Measurements from ENCODE around the gene DNAI1.
"Not testable (repeated sequence)": the region's sequence is repeated elsewhere in the genome, so short reads cannot be mapped to it uniquely, and the experiment has no call there.

DNAI1 gene

DNA sequence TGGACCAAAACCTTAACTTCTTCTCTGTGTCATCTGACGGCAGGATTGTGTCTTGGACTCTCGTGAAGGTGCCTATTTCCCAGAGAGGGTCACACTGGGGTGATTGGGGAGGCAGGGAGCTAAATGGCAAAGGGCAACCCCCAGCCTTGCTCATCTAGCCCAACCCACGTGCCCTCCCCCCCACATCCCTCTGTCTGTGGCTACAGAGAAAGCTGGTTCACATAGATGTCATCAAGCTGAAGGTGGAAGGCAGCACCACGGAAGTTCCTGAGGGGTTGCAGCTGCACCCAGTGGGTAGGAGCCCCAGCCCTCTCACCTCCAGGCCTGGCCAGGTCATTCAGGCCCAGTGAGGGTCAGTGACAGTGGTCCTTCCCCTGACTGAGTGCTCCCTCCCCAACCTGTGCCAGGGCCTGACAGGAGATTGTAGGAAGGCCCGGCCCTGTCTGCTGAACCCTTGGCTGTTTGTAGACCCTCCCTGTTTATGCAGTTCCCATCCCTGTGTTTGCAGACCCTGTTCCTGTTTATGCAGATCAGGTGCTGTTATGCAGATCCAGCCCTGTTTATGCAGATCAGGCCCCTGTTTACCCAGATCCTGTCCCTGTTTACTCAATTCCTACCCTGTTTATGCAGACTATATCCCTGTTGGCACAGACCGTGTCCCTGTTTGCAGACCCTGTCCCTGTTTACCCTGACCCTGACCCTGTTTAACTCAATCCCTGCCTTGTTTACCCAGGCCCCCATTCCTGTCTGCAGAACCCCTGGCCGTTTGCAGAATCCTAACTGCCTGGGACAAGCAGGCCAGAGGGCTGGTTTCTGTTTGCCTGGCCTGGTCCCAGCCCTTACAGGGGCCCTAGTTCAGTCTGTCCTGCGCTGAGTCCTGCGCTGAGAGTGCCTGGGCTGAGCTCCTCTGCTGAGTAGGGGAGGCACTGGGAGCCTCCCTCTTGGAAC, 53.8 kb downstream of the DNAI1 start:
- DNase-seq (ENCODE audit: low read depth): no peak

DNA sequence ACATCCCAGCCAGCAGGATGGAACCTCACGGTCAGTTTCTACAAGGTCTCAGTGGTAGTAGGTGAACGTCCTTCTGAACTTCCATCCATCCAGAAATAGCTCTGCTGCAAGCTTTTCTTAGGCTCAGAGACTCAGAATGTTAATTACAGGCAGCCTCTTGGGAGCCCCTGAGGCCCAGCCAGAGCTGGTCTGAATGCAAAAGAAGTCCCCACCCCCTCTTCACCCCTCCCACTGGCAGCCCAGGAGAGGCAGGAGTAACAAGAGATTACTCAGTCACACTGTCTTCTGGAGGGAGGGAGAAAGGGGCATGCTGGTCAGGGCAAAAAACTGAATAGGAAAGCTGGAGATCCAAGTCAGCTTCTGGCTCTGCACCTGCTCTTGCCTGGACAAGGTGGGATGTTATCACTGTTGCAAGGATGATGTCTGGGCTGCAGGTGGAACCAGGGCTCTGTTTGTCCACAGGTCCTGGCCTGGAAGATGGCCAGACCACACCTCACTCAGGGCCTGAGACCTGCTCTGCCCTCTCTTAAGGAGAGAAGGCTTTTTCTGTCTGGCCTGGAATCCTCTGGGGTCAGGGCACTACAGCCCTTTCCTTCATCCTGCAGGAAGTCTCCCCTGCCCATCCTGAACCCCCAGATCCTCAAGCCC, 55.1 kb downstream of the DNAI1 start:
- no peak for DNase-seq (ENCODE audit: low read depth)

DNA sequence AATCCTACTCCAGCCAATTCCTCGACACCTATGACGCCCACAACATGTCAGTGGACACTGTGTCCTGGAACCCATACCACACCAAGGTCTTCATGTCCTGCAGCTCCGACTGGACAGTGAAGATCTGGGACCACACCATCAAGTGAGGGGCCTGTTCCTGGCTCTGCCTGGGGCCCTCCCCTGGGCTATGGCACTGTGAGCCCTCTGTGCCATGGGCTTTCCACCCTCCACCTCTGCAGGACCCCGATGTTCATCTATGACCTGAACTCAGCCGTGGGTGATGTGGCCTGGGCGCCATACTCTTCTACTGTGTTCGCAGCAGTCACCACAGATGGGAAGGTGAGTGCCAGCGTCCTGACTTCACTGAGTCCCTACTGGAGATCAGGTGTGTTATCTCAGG, 55.8 kb downstream of the DNAI1 start:
- DNase-seq (ENCODE audit: low read depth): no peak

DNA sequence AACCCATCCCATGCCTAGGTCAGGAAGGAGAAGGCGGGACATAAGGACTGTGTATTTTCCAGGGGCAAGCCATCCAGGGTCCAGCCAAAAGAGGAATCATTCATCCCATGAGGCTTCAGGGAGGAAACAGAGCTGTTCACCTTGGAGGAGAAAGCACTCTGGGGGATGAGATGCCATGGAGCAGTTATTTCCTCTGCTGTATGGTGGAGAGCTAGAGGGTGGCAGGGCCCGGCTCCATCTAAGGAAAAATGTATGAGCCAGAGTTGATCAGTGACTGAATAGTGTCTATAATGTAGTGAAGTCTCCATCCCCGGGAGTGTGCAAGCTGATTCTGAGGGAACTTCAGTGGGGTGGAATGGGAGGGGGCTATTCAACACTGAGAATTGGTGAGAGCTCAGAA, 56.2 kb downstream of the DNAI1 start:
- DNase-seq (ENCODE audit: low read depth): no peak

DNA sequence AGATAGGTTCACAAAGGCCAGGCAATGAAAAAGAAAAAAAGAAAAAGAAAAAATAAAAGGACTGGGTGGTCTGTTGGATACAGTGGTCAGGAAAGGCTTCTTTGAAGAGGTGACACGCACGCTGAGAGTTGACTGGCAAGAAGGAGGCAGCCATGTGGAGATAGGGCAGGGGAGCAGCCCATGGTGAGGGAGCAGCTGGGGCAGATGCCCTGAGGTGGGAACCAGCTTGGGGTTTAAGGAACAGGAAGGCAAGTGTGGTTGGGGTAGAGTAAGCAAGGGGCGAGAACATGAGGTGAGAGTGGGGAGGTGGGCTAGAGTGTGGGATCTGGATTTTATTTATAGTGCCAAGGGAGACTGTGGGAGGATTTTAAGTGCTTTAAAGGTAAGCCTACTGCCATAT, 57.4 kb downstream of the DNAI1 start:
- no peak for DNase-seq (ENCODE audit: low read depth)

DNA sequence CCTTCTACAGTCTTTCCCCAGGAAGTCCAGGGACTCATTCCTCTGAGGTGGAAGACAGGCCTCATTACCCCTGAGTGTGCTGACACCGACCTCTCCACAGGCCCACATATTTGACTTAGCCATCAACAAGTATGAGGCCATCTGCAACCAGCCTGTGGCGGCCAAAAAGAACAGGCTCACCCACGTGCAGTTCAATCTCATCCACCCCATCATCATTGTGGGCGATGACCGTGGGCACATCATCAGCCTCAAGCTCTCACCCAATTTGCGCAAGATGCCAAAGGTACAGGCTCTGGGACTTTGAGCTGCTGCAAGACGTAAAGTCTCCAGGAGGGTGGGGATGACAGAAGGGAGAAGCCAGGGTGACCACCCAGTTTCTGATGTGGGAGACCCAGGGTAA, 58.6 kb downstream of the DNAI1 start:
- DNase-seq (ENCODE audit: low read depth): no peak

DNA sequence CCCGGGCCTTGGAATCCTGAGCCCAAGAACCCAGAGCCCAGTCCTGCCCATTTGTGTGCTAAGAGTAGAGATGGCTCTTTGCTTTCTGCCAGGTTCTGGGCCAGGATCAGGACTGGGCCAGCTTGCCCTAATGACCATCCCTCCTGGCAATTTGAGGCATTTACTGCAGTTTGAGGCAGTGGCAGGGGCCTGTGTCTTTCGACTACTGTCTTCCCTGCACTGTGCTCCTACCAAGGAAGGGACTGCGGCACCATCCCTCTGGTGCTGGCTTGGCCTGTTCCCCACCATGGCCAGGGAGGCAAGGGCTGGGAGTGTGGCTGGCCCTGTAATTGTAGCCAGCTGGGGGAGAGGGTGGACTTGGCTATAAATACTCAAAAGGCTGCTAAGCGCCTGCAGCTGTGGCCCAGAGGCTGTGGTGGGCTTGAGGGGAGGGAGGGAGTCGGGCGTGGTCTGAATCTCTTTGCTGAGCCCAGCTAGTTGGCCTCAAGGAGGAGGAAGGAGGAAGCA, 59.6 kb downstream of the DNAI1 start:
- DNase-seq (ENCODE audit: low read depth): no peak

DNA sequence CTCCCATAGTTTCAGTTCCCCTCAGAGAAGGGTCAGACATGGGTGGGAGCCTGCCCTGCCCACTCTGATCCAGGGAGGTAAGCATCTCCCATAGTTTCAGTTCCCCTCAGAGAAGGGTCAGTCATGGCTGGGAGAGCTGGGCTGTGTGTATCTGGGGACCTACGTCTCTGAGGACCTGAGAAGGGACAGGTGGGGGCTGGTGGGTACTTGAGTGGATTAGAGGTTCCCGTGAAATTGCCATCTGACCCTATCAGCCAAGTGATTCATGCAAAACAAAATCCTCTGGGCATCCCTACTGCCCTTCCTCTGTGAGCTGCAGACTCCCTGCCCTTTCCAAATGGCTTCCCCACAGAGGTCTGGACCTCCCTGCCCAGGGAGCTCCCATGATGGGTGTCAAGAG, 60.3 kb downstream of the DNAI1 start:
- DNase-seq (ENCODE audit: low read depth): no peak

DNA sequence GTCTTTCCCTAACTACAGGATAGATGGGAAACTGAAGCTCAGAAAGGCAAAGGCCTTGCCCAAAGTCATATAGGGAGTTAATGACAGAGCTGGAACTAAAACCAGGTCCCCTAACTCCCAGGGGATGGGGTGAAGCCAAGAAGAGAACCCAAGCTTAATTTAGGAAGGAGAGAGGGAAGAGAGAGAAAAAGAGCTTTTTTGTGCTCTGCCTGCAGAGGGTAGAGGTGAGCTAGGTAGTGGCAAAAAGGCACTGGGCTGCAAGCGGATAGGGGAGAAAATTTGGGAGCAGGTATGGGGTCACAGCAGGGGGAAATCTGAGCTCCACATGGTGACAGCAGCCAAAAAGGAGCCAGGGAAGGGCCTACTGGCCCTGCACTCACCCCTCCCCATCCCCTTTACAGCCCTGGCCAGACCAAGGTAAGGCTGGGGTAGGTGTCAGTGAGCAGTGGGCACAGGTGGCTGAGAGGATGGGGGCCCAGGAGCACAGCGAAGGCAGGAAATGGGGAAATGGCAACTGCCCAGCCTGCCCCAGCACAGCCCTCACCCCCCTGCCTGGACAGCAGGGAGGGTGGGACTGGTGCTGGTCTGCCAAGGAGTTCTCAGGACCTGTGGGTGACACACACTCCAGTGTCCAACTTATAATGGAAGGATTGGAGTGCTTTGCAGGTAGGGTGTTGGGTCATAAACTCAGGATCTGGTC, 60.9 kb downstream of the DNAI1 start:
- DNase-seq (ENCODE audit: low read depth): no peak

DNA sequence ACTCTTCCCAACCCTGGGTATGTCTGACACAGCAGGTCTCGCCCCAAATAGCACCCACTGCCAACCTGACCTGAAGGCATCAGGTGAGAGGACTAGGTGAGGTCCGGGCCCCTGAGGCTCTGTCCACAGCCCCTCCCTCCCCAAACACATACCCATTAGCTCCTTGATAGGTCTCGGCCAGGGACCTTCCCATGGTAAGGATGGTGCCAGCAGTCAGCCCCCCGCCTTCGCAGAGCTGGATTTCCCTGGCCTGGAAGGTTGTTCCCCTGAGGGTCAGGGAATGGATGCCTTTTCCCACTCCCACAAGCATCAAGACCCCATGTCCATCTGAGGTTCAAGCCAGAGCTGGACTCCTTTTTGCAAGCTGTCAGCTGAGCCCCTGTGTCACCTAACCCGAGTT, 61.5 kb downstream of the DNAI1 start:
- DNase-seq (ENCODE audit: low read depth): no peak

DNA sequence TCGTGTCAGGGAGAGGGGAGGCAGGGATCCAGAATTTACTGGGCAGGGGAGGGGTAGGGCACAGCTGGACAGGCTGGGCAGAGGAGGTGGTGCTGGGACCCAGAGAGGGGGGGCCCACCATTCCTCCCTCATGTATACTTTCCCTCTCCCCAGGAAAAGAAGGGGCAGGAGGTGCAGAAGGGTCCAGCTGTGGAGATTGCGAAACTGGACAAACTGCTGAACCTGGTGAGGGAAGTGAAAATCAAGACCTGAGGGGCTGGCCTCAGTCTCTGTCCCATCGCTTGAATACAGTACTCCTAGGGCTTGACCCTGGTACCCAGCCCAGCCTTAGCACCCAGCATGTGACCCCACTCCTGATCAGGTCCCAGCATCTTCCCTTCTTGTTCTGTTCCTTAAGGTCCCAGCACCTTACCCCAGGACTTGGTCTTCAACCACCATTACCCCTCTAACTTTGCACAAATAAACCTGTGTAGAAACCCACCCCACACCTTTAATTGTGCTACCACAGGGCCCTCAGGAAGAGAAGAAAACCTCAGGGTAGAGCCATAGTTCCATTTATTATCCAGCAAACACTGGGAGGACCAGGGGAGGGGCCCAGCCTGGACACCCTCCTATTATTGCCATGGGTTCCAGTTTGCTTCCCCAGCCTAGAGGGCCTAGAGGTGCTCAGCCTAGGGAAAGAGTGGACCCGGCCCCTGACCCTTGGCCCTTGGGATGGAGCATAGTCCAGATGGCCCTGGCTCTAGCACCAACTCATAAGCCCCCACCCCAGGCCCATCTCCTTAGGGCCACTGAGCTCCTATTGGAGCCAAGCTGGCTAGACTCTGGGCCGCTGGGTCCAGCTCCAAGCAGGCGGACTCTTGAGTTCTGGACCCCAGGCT, 62.1 kb downstream of the DNAI1 start:
- DNase-seq (ENCODE audit: low read depth): no peak

DNA sequence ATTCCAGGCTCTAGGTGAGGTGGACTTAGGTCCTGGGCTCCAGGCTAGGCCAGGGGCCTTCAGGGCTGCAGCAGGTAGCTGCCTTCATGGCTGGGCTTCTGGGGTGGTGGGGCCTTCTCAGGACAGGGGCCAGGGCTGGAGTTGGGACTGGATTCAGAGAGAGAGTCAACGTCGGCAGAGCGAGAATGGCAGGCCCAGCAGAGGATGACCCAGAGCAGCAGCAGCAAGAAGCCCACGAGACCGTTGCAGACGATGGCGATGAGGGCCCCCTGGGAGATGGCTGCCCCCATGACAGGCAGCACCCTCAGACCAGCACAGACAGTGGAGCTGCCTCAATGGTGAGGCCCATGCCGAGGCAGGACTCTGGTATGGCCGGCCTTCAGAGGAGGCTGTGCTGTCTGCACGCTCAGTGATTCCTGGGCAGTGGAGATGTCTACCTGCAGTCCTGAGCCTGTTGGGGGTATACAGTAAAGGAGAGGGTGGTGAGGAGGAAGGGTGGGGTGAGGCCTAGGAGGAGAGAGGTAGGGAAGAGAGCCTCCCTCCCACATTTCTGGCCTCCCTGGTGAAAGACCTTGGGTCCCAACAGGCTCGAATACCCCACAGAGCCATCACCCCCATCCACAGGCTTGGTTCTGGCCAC, 62.9 kb downstream of the DNAI1 start:
- DNase-seq (ENCODE audit: low read depth): no peak

DNA sequence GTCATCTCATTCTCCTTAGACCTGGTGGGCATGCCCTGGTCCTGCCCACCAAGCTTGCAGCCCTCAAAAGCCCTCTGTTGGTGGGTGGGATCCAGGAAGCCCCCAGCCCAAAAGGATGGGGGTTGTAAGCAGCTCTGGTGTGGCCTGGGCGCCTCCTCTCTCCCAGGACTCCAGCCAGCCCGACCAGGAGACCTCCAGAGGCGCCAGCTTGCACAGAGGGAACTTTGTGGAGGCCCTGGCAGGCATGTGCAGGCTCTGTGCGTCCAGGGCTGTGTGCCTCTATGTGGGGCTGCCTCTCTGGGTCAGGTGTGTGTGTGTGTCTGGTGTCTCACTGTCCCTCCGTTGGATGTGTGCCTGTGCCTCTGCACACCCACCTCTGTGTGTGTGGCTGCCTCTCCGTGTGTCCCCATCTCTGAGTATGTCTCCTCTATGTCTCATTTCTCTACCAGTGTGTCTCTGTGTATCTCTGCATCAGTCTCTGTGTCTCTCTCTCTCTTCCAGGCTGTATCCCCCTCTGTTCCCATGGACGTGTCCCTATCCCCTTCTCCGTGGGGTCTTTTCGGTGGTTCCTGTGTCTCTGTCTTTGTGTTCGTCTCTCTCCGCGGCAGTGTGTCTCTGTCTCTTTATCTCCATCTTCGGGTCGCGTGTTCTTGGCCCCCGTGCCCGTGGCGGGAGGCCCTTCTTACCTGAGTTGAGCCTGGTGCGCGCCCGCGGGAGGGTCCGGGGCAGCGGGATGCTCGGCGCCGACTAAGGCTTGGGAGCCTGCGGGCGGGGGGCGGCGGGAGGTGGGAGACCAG, 63.7 kb downstream of the DNAI1 start:
- DNase-seq (ENCODE audit: low read depth): no peak

DNA sequence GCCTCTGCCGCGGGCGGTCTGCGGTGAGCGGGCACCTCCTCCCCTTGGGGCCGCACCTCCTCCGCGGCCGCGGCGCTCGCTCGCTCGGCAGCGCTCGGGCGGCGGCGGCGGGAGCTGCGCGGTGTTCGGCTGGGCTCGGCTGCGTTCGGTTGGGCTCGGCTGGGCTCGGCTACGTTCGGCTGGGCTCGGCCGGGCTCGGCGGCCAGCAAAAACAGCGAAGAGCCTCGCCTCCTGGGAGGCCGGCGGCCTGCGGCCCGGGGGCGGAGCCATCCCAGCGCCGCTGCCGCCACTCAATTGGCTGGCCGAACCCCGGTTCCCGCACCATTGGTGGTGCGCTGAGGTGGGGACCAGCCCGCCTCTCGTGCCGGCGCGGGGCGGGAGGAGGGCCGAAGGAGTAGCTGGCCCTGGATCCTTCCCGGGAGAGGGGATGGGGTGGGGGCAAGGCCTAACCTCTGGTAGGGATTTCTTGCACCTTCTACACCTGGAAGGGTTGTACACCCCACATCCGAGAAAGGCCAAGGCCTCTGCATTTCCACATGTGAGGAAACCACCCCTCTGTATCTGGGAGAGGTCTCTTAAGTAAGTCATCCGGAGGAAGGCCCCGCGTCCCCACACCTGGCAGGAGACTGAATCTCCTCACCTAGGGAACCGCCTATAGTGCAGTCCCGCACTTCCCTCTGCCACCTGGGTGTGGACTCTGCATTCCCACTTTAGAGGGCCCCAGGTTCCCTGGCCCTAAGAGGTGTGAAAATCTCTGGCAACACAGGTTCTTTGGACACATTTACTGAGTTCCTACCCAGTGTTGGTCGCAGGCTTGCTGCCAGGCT, 64.6 kb downstream of the DNAI1 start, which contains the start of gene ENHO:
Gene ENHO, minus strand, starts transcription at position 20 of the 827 bp plus-strand sequence. CDS start 1,295 bp downstream, outside the sequence.
- DNase-seq (ENCODE audit: low read depth): peak; percentile 78

DNA sequence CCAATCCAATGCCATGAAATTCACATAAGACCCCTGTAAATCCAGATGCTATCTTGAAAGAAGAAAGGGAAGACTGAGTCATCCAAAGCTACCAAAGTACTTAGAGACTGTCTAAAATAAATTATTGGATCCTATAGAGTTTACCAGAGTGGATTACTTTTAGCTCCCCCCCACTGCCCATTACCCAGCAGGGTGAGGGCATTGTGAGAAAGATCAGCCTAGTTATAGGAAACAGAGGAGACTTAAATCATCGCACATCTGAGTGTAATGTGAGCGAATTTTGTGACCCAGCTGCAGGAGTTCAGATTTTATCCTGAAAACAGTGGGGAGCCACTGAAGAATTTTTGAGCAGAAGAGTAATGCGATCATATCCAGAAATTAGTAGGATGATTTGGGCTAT, 65.7 kb downstream of the DNAI1 start:
- DNase-seq (ENCODE audit: low read depth): no peak

DNA sequence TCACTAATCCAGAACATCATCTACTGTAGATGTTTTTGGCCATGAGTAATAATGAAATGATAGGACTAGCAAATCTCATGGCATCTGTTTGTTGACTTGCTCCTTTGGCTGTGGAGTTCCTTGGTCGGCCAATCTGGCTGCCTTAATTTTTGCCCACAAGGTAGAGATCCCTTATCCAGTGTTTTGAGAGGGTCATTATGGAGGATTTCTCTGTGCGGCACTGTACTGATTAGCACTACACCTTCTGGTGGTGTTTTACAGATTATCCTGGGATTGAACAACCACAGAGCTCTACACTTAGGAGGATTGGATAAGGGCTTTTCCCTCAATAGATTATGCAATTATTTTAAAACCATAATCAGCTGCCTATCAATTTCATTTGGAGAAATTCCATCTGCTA, 67.4 kb downstream of the DNAI1 start:
- no peak for DNase-seq (ENCODE audit: low read depth)

DNA sequence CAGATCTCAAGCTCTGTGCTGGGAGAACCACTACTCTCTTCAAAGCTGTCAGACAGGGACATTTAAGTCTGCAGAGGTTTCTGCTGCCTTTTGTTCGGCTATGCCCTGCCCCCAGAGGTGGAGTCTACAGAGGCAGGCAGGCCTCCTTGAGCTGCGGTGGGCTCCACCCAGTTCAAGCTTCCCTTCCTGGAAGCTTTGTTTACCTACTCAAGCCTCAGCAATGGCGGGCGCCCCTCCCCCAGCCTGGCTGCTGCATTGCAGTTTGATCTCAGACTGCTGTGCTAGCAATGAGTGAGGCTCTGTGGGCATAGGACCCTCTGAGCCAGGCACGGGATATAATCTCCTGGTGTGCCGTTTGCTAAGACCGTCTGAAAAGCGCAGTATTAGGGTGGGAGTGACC, 73.4 kb downstream of the DNAI1 start:
- DNase-seq (ENCODE audit: low read depth): not testable (repeated sequence)

DNA sequence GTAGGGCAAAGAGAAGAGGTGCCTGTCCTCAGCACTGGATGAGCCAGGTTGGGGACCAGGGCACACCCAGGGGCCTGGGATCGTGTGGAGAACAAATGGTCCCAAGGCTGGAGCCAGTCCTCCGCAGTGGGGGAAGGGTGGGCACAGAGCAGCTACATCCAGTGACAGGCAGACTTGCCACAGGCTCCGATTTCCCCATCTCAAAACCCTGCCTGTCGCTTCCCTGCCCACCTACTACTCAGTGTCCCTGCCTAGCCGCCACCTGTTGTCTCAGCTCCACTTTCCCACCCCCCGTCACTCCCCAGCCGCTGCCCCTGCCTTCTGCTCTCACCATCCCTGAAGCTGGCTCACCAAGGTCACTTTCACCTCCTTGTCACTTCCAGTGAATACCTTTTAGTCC, 78.1 kb downstream of the DNAI1 start:
- DNase-seq (ENCODE audit: low read depth): no peak

DNA sequence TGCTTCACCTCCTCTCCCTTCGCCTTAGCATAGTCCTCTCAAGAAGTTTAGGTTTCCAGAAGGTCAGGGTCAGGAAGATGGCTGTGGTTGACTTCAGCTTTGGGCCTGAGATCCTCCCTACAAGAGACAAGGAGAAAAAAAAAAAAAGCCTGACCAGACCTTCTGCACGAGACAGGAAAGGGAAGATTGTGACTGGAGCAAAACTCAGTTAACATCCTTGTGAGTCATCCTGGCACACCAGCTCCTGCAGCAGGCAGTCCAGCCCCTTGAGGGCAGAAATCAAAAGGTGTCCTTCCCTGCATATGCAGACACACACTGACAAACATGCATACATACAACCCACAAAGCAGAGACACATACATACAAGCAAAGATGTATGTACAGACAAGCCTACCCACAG, 82.2 kb downstream of the DNAI1 start:
- DNase-seq (ENCODE audit: low read depth): peak; percentile 10
